DMS114 treated with DMSO at 0.1 percent for 48 hours (cell line): ENCODE data around the gene TRPV3.
"Not testable (repeated sequence)": the region's sequence is repeated elsewhere in the genome, so short reads cannot be mapped to it uniquely, and the experiment has no call there.

ENCODE experiments used
- DNase-seq: peaks from one replicate; lab custom pipeline; 2025; ENCODE audit not compliant: unreplicated experiment; lab: John Stamatoyannopoulos, UW

TRPV3 gene

GRCh38 chr17:3527468-3527867 lies 30.1 kb downstream of the TRPV3 start:
- no peak for DNase-seq

GRCh38 chr17:3526971-3527370 lies 30.6 kb downstream of the TRPV3 start:
- DNase-seq = no peak

- DNase-seq = no peak
These were observed 31.1 kb downstream of the TRPV3 start for GRCh38 chr17:3526491-3526890.

- no peak for DNase-seq
These were observed 33.6 kb downstream of the TRPV3 start for GRCh38 chr17:3524024-3524423.

GRCh38 chr17:3519472-3519871 lies 38.1 kb downstream of the TRPV3 start:
- not testable (repeated sequence) for DNase-seq

GRCh38 chr17:3514873-3515272 lies 42.7 kb downstream of the TRPV3 start:
- DNase-seq = no peak

- not testable (repeated sequence) for DNase-seq
These were observed 43.4 kb downstream of the TRPV3 start for GRCh38 chr17:3514167-3514566.

- no peak for DNase-seq
These were observed 44.1 kb downstream of the TRPV3 start for GRCh38 chr17:3513305-3514035.

- DNase-seq = no peak
These were observed 45.0 kb downstream of the TRPV3 start for GRCh38 chr17:3512505-3513171.

GRCh38 chr17:3511852-3512504 lies 45.6 kb downstream of the TRPV3 start:
- DNase-seq = no peak

GRCh38 chr17:3510090-3510489 lies 47.5 kb downstream of the TRPV3 start:
- no peak for DNase-seq

GRCh38 chr17:3507869-3508268 lies 49.7 kb downstream of the TRPV3 start:
- no peak for DNase-seq

GRCh38 chr17:3507071-3507470 lies 50.5 kb downstream of the TRPV3 start:
- no peak for DNase-seq

GRCh38 chr17:3506054-3506453 lies 51.6 kb downstream of the TRPV3 start:
- no peak for DNase-seq

- DNase-seq = no peak
These were observed 52.6 kb downstream of the TRPV3 start for GRCh38 chr17:3505008-3505407.

- no peak for DNase-seq
These were observed 54.3 kb downstream of the TRPV3 start for GRCh38 chr17:3503285-3503684.

GRCh38 chr17:3502466-3502865 lies 55.1 kb downstream of the TRPV3 start:
- DNase-seq = no peak

GRCh38 chr17:3501344-3501743 lies 56.3 kb downstream of the TRPV3 start:
- no peak for DNase-seq

- DNase-seq = no peak
These were observed 60.5 kb downstream of the TRPV3 start for GRCh38 chr17:3497101-3497500.

- no peak for DNase-seq
These were observed 72.0 kb downstream of the TRPV3 start for GRCh38 chr17:3485481-3486068.

- no peak for DNase-seq
These were observed 74.8 kb downstream of the TRPV3 start for GRCh38 chr17:3482852-3483251.

- no peak for DNase-seq
These were observed 77.6 kb downstream of the TRPV3 start for GRCh38 chr17:3479988-3480387.
